HFF-Myc (cell line): ENCODE data around the gene GJB5.

Experiments
- DNase-seq: peaks from one replicate; pipeline ENCODE4 v3.0.0-alpha.2; 2011; ENCODE audit warnings: low read depth; ENCODE audit errors: extremely low read depth
- H3K4me3 ChIP-seq: replicated peaks from 2 replicates; pipeline ENCODE4 v1.5.1; 2011; ENCODE audit warnings: low read depth, mild to moderate bottlenecking, control low read depth, low read length
- CTCF ChIP-seq: IDR thresholded peaks from 2 replicates; pipeline ENCODE4 v1.5.1; 2012; ENCODE audit warnings: mild to moderate bottlenecking, low read depth, low read length, control low read depth; ENCODE audit errors: missing control alignments

The GJB5 gene

GRCh38 chr1:34712007-34712688 lies 42.7 kb upstream of the GJB5 start:
- no peak for TF ChIP-seq CTCF
- DNase-seq: no peak
- H3K4me3 ChIP-seq: no peak overlapping the region

GRCh38 chr1:34713443-34713842 lies 41.4 kb upstream of the GJB5 start:
- H3K4me3 ChIP-seq: no peak overlapping the region
- TF ChIP-seq CTCF: no peak
- no peak for DNase-seq

GRCh38 chr1:34714386-34714785 lies 40.5 kb upstream of the GJB5 start:
- no peak for DNase-seq
- TF ChIP-seq CTCF: no peak

GRCh38 chr1:34715139-34715538 lies 39.7 kb upstream of the GJB5 start:
- no peak overlapping the region for H3K4me3 ChIP-seq
- no peak for TF ChIP-seq CTCF
- DNase-seq: no peak

More at GRCh38 chr1:34714386-34714785, 40.5 kb upstream of the GJB5 start:
- H3K4me3 ChIP-seq: no peak overlapping the region

GRCh38 chr1:34721241-34721640 lies 33.6 kb upstream of the GJB5 start:
- no peak overlapping the region for H3K4me3 ChIP-seq
- no peak for DNase-seq
- TF ChIP-seq CTCF: no peak

GRCh38 chr1:34721646-34722355 lies 33.0 kb upstream of the GJB5 start:
- no peak for DNase-seq
- TF ChIP-seq CTCF: no peak
- H3K4me3 ChIP-seq: no peak overlapping the region
